ENCODE results near the gene OR10V1. TPM values are rescaled to one million over a fixed set of nuclear protein-coding genes. Genes with fewer than 3 reads are reported as not detected.

Gene OR10V1
- total RNA-seq, 1 donor from 2014 or later: not detected

DNA sequence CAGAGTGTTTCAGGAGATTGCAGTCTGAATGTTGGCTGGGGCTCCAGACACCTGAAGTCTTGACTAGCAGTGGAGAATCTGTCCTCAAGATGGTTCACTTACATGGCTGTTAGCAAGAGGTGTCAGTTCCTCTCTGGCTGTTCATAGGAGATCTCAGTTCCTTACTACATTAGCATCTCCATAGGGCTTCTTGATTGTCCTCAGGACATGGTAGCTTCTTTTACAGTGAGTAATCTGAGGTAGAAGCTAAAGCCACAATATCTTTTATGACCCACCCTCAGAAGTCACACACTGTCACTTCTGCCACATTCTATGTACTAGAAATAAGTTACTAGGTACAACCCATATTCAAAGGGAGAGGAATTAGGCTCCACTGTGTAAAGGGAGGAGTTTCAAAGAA is 34.3 kb downstream of the OR10V1 start:
- intact Hi-C loops (cut with DNase I): no loop called here
- no peak for DNase-seq
- H3K9me3 ChIP-seq: no peaks in the 10 kb centered on the region
- no peaks in the 10 kb centered on the region for H3K36me3 ChIP-seq
- no peaks in the 10 kb centered on the region for H3K27me3 ChIP-seq (ENCODE audit: low read depth)
- TF ChIP-seq, protein P1, sequence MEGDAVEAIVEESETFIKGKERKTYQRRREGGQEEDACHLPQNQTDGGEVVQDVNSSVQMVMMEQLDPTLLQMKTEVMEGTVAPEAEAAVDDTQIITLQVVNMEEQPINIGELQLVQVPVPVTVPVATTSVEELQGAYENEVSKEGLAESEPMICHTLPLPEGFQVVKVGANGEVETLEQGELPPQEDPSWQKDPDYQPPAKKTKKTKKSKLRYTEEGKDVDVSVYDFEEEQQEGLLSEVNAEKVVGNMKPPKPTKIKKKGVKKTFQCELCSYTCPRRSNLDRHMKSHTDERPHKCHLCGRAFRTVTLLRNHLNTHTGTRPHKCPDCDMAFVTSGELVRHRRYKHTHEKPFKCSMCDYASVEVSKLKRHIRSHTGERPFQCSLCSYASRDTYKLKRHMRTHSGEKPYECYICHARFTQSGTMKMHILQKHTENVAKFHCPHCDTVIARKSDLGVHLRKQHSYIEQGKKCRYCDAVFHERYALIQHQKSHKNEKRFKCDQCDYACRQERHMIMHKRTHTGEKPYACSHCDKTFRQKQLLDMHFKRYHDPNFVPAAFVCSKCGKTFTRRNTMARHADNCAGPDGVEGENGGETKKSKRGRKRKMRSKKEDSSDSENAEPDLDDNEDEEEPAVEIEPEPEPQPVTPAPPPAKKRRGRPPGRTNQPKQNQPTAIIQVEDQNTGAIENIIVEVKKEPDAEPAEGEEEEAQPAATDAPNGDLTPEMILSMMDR (IDR thresholded peaks at IDR 0.05): no peak
- ATAC-seq: no peak
- no peak overlapping the region for H3K4me3 ChIP-seq
- H3K4me1 ChIP-seq: no peaks in the 10 kb centered on the region
- H3K27ac ChIP-seq: no peak overlapping the region

DNA sequence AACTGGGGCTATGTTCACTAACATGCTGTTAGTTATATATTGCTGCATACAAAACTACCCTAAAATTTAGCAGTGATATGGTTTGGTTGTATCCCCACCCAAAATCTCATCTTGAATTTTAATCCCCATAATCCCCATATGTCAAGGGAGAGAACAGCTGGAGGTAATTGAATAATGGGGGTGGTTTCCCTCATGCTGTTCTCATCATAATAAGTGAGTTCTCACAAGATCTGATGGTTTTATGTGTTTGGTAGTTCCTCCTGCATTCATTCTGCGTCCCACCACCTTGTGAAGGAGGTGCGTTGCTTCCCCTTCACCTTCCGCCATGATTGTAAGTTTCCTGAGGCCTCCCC is 34.9 kb downstream of the OR10V1 start:
- H3K9me3 ChIP-seq: no peaks in the 10 kb centered on the region
- TF ChIP-seq, protein P1 (IDR thresholded peaks at IDR 0.05): no peak
- DNase-seq (no peak), ATAC-seq (no peak)
- no peaks in the 10 kb centered on the region for H3K36me3 ChIP-seq
- intact Hi-C loops (cut with DNase I): no loop called here
- no peaks in the 10 kb centered on the region for H3K27me3 ChIP-seq (ENCODE audit: low read depth)
- H3K27ac ChIP-seq: no peak overlapping the region
- no peaks in the 10 kb centered on the region for H3K4me1 ChIP-seq
- no peak overlapping the region for H3K4me3 ChIP-seq

DNA sequence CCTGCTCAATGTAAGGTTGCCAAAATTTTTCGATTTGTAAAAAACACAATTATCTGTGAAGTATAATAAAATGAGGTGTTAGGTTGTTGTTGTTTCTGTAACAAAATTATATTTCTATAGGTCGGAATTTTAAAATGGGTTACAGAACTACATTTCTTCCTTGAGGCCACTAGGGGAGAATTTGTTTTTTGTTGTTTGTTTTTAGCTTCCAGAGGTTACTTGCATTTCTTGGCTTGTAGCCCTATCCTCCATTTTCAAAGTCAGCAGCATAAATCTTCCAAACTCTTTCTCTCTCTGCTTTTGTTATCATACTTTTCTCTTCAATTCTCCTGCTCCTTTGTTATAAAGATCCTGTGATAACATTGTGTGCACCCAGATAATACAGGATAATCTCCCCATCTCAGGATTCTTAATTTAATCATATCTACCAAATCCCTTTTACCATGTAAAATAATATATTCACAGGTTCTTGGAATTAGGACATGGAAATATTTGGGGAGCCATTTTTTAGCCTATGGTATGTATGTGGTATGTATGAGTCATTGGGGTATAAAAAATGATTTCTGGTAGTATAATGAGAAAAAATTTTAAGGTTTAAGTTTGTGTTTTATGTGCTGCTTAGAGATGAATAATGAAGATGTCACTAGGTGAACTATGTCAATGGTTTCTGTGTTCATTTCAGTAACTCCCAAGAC is 35.4 kb downstream of the OR10V1 start:
- Histone ChIP-seq H3K36me3 (no peaks in the 10 kb centered on the region), H3K4me1 (no peaks in the 10 kb centered on the region), H3K27me3 (ENCODE audit: low read depth) (no peaks in the 10 kb centered on the region), H3K27ac (no peak overlapping the region), H3K9me3 (no peaks in the 10 kb centered on the region), H3K4me3 (no peak overlapping the region)
- no peak for ATAC-seq
- TF ChIP-seq, protein P1 (IDR thresholded peaks at IDR 0.05): no peak
- intact Hi-C loops (cut with DNase I): no loop called here
- DNase-seq: no peak

DNA sequence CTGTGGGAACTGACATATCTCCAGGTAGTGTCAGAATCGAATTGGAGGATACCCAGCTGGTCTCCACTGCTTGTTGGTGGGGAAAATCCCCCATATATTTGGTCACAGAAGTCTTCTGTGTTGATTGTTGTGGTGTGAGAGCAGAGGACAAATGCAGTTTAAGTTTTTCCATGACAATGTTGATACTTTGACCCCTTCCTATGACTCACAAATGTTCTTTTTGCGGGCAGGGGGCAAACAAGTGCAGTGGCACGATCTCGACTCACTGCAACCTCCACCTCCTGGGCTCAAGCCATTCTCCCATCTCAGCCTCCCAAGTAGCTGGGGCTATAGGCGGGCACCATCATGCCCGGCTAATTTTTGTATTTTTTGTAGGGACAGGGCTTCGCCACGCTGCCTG is 37.4 kb downstream of the OR10V1 start:
- H3K27ac ChIP-seq: no peak overlapping the region
- TF ChIP-seq, protein P1 (IDR thresholded peaks at IDR 0.05): no peak
- no peak overlapping the region for H3K4me3 ChIP-seq
- no peak for DNase-seq
- H3K36me3 ChIP-seq: no peaks in the 10 kb centered on the region
- no peaks in the 10 kb centered on the region for H3K4me1 ChIP-seq
- intact Hi-C loops (cut with DNase I): no loop called here
- no peak for ATAC-seq
- H3K9me3 ChIP-seq: no peaks in the 10 kb centered on the region
- H3K27me3 ChIP-seq (ENCODE audit: low read depth): no peaks in the 10 kb centered on the region

DNA sequence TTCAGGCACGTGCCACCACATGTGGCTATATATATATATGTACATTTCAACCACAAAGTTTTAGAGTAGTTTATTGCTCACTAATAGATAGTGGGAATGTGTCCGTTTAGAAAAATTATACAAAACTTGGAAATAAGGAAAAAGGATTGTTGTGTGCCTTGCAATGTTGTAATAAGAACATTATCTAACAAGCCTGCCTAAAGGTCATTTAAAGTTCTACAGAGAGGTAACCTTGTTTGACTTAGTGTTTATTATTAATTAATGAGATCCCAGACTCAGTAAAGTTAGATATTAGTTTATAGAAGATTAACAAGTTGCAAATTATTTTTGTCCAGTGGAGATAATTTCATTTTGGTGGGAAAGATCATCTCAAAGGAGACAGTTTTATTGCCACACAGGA is 39.4 kb downstream of the OR10V1 start:
- no peak for ATAC-seq
- Histone ChIP-seq H3K36me3 (no peaks in the 10 kb centered on the region), H3K4me1 (peaks cover 11% of the 10 kb centered on the region), H3K27me3 (ENCODE audit: low read depth) (no peaks in the 10 kb centered on the region), H3K27ac (no peak overlapping the region), H3K4me3 (no peak overlapping the region), H3K9me3 (no peaks in the 10 kb centered on the region)
- intact Hi-C loops (cut with DNase I): no loop called here
- TF ChIP-seq, protein P1 (IDR thresholded peaks at IDR 0.05): no peak
- no peak for DNase-seq

All from lower lobe of right lung (tissue), 2 donors.